Endodermal cell (in vitro differentiated cells): ENCODE measurements around the gene ESCO1. TPM values are rescaled to one million over a fixed set of nuclear protein-coding genes. Genes with fewer than 3 reads are reported as not detected.

Source experiments
- DNase-seq: peaks from one replicate; pipeline ENCODE4 v3.0.0-alpha.2; 2017
- H3K27ac ChIP-seq: 2 replicates; pipeline ENCODE4 v1.5.1; 2013; ENCODE audit warnings: mild to moderate bottlenecking, low read depth, low read length, moderate library complexity
- H3K27me3 ChIP-seq: 2 replicates; pipeline ENCODE4 v1.6.1; 2013; ENCODE audit warnings: mild to moderate bottlenecking, low read length, moderate library complexity; ENCODE audit not compliant: insufficient read depth, control insufficient read depth, poor library complexity, severe bottlenecking
- H3K36me3 ChIP-seq: 2 replicates; pipeline ENCODE4 v1.7.0; 2013; ENCODE audit warnings: mild to moderate bottlenecking, low read length, moderate library complexity; ENCODE audit not compliant: control insufficient read depth, insufficient read depth
- H3K4me1 ChIP-seq: one replicate; pipeline ENCODE4 v1.7.0; 2013; ENCODE audit warnings: low read length; ENCODE audit not compliant: control insufficient read depth, insufficient read depth
- H3K4me3 ChIP-seq: 2 replicates; pipeline ENCODE4 v1.5.1; 2013; ENCODE audit warnings: mild to moderate bottlenecking, low read length, moderate library complexity
- H3K9ac ChIP-seq: 2 replicates; pipeline ENCODE4 v1.6.1; 2013; ENCODE audit warnings: mild to moderate bottlenecking, low read length, moderate library complexity; ENCODE audit not compliant: poor library complexity, severe bottlenecking; ENCODE audit errors: extremely low read depth
- H3K9me3 ChIP-seq: 2 replicates; pipeline ENCODE4 v1.6.1; 2013; ENCODE audit warnings: mild to moderate bottlenecking, low read length, moderate library complexity; ENCODE audit not compliant: control insufficient read depth
- H3K27ac Mint-ChIP-seq: 2 replicates; pipeline ENCODE4 v1.8.0; 2020; ENCODE audit warnings: mixed read lengths
- H3K27me3 Mint-ChIP-seq: 2 replicates; pipeline ENCODE4 v1.8.0; 2021; ENCODE audit warnings: mild to moderate bottlenecking, mixed read lengths; ENCODE audit not compliant: insufficient read depth
- H3K36me3 Mint-ChIP-seq: 2 replicates; pipeline ENCODE4 v1.8.0; 2020; ENCODE audit warnings: low read depth, mixed read lengths
- H3K4me1 Mint-ChIP-seq: 2 replicates; pipeline ENCODE4 v1.8.0; 2020; ENCODE audit warnings: mixed read lengths
- H3K4me3 Mint-ChIP-seq: 2 replicates; pipeline ENCODE4 v1.8.0; 2020; ENCODE audit warnings: mild to moderate bottlenecking, moderate library complexity, mixed read lengths
- H3K9me3 Mint-ChIP-seq: 2 replicates; pipeline ENCODE4 v1.8.0; 2020; ENCODE audit warnings: mild to moderate bottlenecking, mixed read lengths
- WGBS, 2 experiments: methylation state at CpG; one replicate each; pipeline versions ENCODE4 v1.1.5 to v1.1.7; 2013; ENCODE audit warnings: missing lambda C conversion rate in 2 of 2, mixed read lengths in 1 of 2; ENCODE audit not compliant: insufficient coverage in 1 of 2, insufficient read length in 1 of 2; 5-methylcytosine and 5-hydroxymethylcytosine counted together
- total RNA-seq, 2 donors: library from RNA; stranded (reverse); fragmentation: NEBNext Ultra II Directional in 1 of 2; extraction: Animal tissue kit (Norgen Biotek cat#: 25700) in 1 of 2; gene quantifications; 2 replicates in 1 of 2; 3 replicates in 1 of 2; pipeline ENCODE4 v1.2.1, GENCODE V29; 2021
- TF ChIP-seq, protein P1 (sequence below): fragments of 200-600 bp; sonication (generic); conservative IDR thresholded peaks from 2 replicates; pipeline ENCODE4 v1.5.0; 2021; ENCODE audit warnings: antibody characterized with exemption, mild to moderate bottlenecking

ESCO1 gene
- total RNA-seq, 2 donors from 2014 or later, result 33.3 to 39.4 TPM

DNA sequence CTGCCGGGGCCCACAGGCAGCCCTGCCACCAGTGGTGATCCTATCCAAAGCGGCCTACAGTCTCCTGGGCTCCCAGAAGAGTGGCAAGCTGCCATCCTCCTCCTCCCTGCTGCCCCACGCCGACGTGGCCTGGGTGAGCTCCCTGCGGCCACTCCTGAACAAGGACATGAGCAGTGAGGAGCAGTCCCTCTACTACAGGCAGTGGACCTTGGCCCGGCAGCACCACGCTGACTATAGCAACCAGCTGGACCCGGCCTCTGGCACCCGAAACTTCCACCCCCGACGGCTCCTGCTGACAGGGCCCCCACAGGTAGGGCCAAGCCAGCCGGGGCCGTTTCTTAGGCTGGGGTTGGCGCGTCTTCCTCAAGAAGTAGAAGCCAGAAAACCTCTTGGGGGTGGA, 100.5 kb downstream of the ESCO1 start:
- no peaks in the 10 kb centered on the region for H3K36me3 ChIP-seq
- 94 to 98% methylated on average over 7 to 16 of the region's 16 CpGs for WGBS, 2 experiments
- H3K27ac Mint-ChIP-seq, result no peak overlapping the region
- peaks cover 2% of the 10 kb centered on the region for H3K4me1 ChIP-seq
- TF ChIP-seq, protein P1, sequence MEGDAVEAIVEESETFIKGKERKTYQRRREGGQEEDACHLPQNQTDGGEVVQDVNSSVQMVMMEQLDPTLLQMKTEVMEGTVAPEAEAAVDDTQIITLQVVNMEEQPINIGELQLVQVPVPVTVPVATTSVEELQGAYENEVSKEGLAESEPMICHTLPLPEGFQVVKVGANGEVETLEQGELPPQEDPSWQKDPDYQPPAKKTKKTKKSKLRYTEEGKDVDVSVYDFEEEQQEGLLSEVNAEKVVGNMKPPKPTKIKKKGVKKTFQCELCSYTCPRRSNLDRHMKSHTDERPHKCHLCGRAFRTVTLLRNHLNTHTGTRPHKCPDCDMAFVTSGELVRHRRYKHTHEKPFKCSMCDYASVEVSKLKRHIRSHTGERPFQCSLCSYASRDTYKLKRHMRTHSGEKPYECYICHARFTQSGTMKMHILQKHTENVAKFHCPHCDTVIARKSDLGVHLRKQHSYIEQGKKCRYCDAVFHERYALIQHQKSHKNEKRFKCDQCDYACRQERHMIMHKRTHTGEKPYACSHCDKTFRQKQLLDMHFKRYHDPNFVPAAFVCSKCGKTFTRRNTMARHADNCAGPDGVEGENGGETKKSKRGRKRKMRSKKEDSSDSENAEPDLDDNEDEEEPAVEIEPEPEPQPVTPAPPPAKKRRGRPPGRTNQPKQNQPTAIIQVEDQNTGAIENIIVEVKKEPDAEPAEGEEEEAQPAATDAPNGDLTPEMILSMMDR, result no peak
- no peak overlapping the region for H3K4me3 Mint-ChIP-seq
- H3K9me3 Mint-ChIP-seq, result no peaks in the 10 kb centered on the region
- no peak overlapping the region for H3K9ac ChIP-seq
- no peak for DNase-seq
- H3K4me1 Mint-ChIP-seq, result peaks cover 8% of the 10 kb centered on the region
- H3K4me3 ChIP-seq, result no peak overlapping the region
- H3K27ac ChIP-seq, result no peak overlapping the region
- no peaks in the 10 kb centered on the region for H3K27me3 ChIP-seq
- peaks cover 5% of the 10 kb centered on the region for H3K27me3 Mint-ChIP-seq
- H3K36me3 Mint-ChIP-seq, result no peaks in the 10 kb centered on the region
- H3K9me3 ChIP-seq, result no peaks in the 10 kb centered on the region

DNA sequence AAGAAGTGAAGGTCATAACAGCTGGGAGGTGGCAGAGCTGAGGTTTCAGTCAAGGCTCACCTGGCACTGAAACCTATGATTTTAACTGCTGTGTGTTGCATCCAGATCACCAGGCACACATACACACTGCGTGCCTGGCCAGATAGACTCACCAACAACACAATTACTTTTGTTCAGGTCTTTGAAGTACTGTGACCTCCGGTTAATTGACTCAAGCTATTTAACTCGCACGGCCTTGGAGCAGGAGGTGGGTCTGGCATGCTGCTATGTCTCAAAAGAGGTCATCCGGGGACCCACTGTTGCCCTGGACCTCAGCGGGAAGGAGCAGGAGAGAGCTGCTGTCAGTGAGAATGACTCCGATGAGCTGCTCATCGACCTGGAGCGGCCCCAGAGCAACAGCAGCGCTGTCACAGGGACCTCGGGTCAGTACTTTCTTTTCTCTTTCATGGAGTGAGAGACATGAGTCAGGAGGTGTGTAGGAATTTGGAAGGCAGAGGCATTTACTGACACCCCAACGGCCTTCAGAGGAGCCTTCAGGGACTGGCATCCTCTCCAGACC, 104.1 kb downstream of the ESCO1 start:
- WGBS, 2 experiments, result 87 to 92% methylated on average over 8 to 12 of the region's 12 CpGs
- no peaks in the 10 kb centered on the region for H3K9me3 Mint-ChIP-seq

DNA sequence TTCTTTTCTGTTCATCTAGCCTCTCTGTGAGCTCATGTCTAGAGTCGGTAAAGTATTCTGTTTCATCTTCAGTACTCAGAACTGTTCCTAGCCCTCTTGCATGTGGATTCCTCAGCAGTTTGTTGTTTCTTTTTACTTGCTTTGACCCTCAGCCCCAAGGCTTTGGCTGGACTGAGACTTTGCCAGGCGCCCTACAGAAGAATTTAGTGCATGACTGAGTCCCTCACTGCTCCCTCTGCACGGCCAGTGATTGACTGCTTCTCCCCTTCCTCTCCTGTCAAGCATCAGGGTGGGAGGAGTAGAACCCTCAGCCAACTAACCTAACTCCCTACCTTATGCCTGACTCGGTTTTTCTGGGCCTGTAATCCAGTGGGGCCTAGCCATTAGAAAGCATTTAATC, 109.8 kb downstream of the ESCO1 start:
- Mint-ChIP-seq H3K27me3 (peaks cover 2% of the 10 kb centered on the region), H3K4me3 (no peak overlapping the region), H3K9me3 (no peaks in the 10 kb centered on the region)

More for the DNA sequence above, 104.1 kb downstream of the ESCO1 start:
- H3K36me3 Mint-ChIP-seq, result no peaks in the 10 kb centered on the region
- H3K36me3 ChIP-seq, result no peaks in the 10 kb centered on the region
- H3K9me3 ChIP-seq, result no peaks in the 10 kb centered on the region
- H3K4me3 Mint-ChIP-seq, result no peak overlapping the region
- no peak overlapping the region for H3K27ac ChIP-seq
- TF ChIP-seq, protein P1, result no peak
- no peak for DNase-seq
- H3K27me3 Mint-ChIP-seq, result peaks cover 5% of the 10 kb centered on the region
- H3K27ac Mint-ChIP-seq, result no peak overlapping the region
- no peaks in the 10 kb centered on the region for H3K4me1 ChIP-seq
- no peaks in the 10 kb centered on the region for H3K27me3 ChIP-seq
- H3K4me3 ChIP-seq, result no peak overlapping the region
- H3K4me1 Mint-ChIP-seq, result peaks cover 8% of the 10 kb centered on the region
- no peak overlapping the region for H3K9ac ChIP-seq

More for the DNA sequence above, 109.8 kb downstream of the ESCO1 start:
- Histone ChIP-seq H3K27me3 (no peaks in the 10 kb centered on the region), H3K27ac (no peak overlapping the region), H3K4me1 (no peaks in the 10 kb centered on the region), H3K4me3 (no peak overlapping the region), H3K9ac (no peak overlapping the region), H3K36me3 (no peaks in the 10 kb centered on the region), H3K9me3 (no peaks in the 10 kb centered on the region)
- WGBS, 2 experiments, result 83 to 100% methylated on average over 1 to 4 of the region's 4 CpGs
- H3K4me1 Mint-ChIP-seq, result no peaks in the 10 kb centered on the region
- H3K36me3 Mint-ChIP-seq, result no peaks in the 10 kb centered on the region
- no peak for DNase-seq
- H3K27ac Mint-ChIP-seq, result no peak overlapping the region
- TF ChIP-seq, protein P1, result no peak
